ENCODE data around the gene THAP7.

- no peak for TF ChIP-seq CTCF (conservative IDR thresholded peaks at IDR 0.05 in 1 of 2, IDR thresholded peaks at IDR 0.05 in 1 of 2; ENCODE audit: extremely low read depth in 1 of 2, insufficient read depth in 1 of 2, low read depth in 1 of 2, low read length in 2 of 2)
- no peak for TF ChIP-seq EZH2 (IDR thresholded peaks at IDR 0.05; ENCODE audit: borderline replicate concordance, low read length)
These were observed 34.8 kb downstream of the THAP7 start, which contains the start of gene AIFM3 for GRCh38 chr22:20966883-20967696.
